CD14-positive monocyte (primary cell): Measurements from ENCODE around the gene TUT7. TPM values are rescaled to one million over a fixed set of nuclear protein-coding genes. Genes with fewer than 3 reads are reported as not detected.

Experiments
- DNase-seq, 3 donors: peaks; one replicate each; pipeline ENCODE4 v3.0.0-alpha.2; 2011 to 2022
- H2AFZ ChIP-seq: 2 replicates; pipeline ENCODE4 v1.6.0; 2012; ENCODE audit warnings: mild to moderate bottlenecking, low read depth, low read length, inconsistent platforms; ENCODE audit not compliant: insufficient read depth, poor library complexity, severe bottlenecking
- H3K27ac ChIP-seq, 2 donors: 1 replicate in 1 of 2; 2 replicates in 1 of 2; pipeline ENCODE4 v1.5.1; 2012 to 2013; ENCODE audit warnings: low read length in 2 of 2, control low read depth in 1 of 2, inconsistent platforms in 1 of 2, low read depth in 1 of 2, mild to moderate bottlenecking in 1 of 2
- H3K27me3 ChIP-seq, 2 donors: one replicate each; pipeline versions ENCODE4 v1.6.0 to v1.6.1; 2011 to 2013; ENCODE audit warnings: low read length in 2 of 2; ENCODE audit not compliant: control insufficient read depth in 2 of 2, insufficient read depth in 2 of 2
- H3K36me3 ChIP-seq, 2 donors: replicated peaks in 1 of 2; 1 replicate in 1 of 2; 2 replicates in 1 of 2; pipeline versions ENCODE4 v1.5.1 to v1.6.1; 2012 to 2013; ENCODE audit warnings: low read length in 2 of 2, control low read depth in 1 of 2, inconsistent platforms in 1 of 2, mild to moderate bottlenecking in 1 of 2; ENCODE audit not compliant: insufficient read depth in 2 of 2, control insufficient read depth in 1 of 2
- H3K4me1 ChIP-seq, 2 donors: 1 replicate in 1 of 2; 2 replicates in 1 of 2; pipeline versions ENCODE4 v1.5.1 to v1.6.1; 2012 to 2013; ENCODE audit warnings: low read length in 2 of 2, control low read depth in 1 of 2, inconsistent platforms in 1 of 2, mild to moderate bottlenecking in 1 of 2, moderate library complexity in 1 of 2; ENCODE audit not compliant: insufficient read depth in 2 of 2, control insufficient read depth in 1 of 2
- H3K4me2 ChIP-seq: replicated peaks from 2 replicates; pipeline ENCODE3; 2012; ENCODE audit warnings: low read length, moderate library complexity, mild to moderate bottlenecking; ENCODE audit not compliant: poor library complexity, severe bottlenecking; ENCODE audit errors: extremely low read depth
- H3K4me3 ChIP-seq, 3 experiments: fragments of 200-600 bp in 1 of 3; sonication (generic) in 1 of 3; replicated peaks in 1 of 3; 1 replicate in 2 of 3; 2 replicates in 1 of 3; pipeline ENCODE4 v1.5.1; 2011 to 2013; ENCODE audit warnings: low read length in 3 of 3, mild to moderate bottlenecking in 3 of 3, control low read depth in 2 of 3, low read depth in 2 of 3, inconsistent platforms in 1 of 3, moderate library complexity in 1 of 3
- H3K79me2 ChIP-seq: 2 replicates; pipeline ENCODE4 v1.6.0; 2012; ENCODE audit warnings: mild to moderate bottlenecking, control low read depth, inconsistent platforms, low read length, moderate library complexity; ENCODE audit not compliant: insufficient read depth
- H3K9ac ChIP-seq: 2 replicates; pipeline ENCODE4 v1.6.0; 2017; ENCODE audit warnings: low read length, mild to moderate bottlenecking; ENCODE audit not compliant: insufficient read depth, poor library complexity, severe bottlenecking
- H3K9me3 ChIP-seq, 2 donors: replicated peaks in 1 of 2; 1 replicate in 1 of 2; 2 replicates in 1 of 2; pipeline versions ENCODE4 v1.5.1 to v1.6.1; 2012 to 2013; ENCODE audit warnings: low read length in 2 of 2, control low read depth in 1 of 2; ENCODE audit not compliant: control insufficient read depth in 1 of 2, insufficient read depth in 1 of 2
- H4K20me1 ChIP-seq: 2 replicates; pipeline ENCODE4 v1.6.0; 2012; ENCODE audit warnings: mild to moderate bottlenecking, low read length, control low read depth, moderate library complexity; ENCODE audit not compliant: insufficient read depth
- H3K27ac Mint-ChIP-seq, 7 donors: one replicate each; pipeline ENCODE4 v1.8.0; 2020; ENCODE audit warnings: mild to moderate bottlenecking in 7 of 7, mixed read lengths in 7 of 7, moderate library complexity in 6 of 7, inconsistent platforms in 2 of 7
- H3K27me3 Mint-ChIP-seq, 3 donors: one replicate each; pipeline ENCODE4 v1.8.0; 2021 to 2022; ENCODE audit warnings: low read depth in 3 of 3, mild to moderate bottlenecking in 3 of 3, mixed read lengths in 3 of 3, moderate library complexity in 3 of 3, inconsistent platforms in 1 of 3
- H3K36me3 Mint-ChIP-seq, 2 donors: one replicate each; pipeline ENCODE4 v1.8.0; 2020; ENCODE audit warnings: mixed read lengths in 2 of 2, inconsistent platforms in 1 of 2, mild to moderate bottlenecking in 1 of 2
- H3K4me1 Mint-ChIP-seq: one replicate; pipeline ENCODE4 v1.8.0; 2020; ENCODE audit warnings: mild to moderate bottlenecking, mixed read lengths
- H3K4me3 Mint-ChIP-seq, 2 donors: one replicate each; pipeline ENCODE4 v1.8.0; 2020; ENCODE audit warnings: mild to moderate bottlenecking in 2 of 2, mixed read lengths in 2 of 2, moderate library complexity in 1 of 2
- H3K9me3 Mint-ChIP-seq, 7 donors: one replicate each; pipeline ENCODE4 v1.8.0; 2020 to 2022; ENCODE audit warnings: mixed read lengths in 7 of 7, mild to moderate bottlenecking in 6 of 7, moderate library complexity in 6 of 7, inconsistent platforms in 2 of 7
- CTCF ChIP-seq: fragments of 200-600 bp; IDR thresholded peaks from one replicate; pipeline ENCODE4 v1.8.0; 2022; ENCODE audit warnings: antibody characterized with exemption, mild to moderate bottlenecking
- WGBS: methylation state at CpG from one replicate; pipeline ENCODE4 v1.1.5; 2013; ENCODE audit warnings: missing lambda C conversion rate; ENCODE audit not compliant: insufficient coverage; 5-methylcytosine and 5-hydroxymethylcytosine counted together
- intact Hi-C, 2 donors: fragments of 100-400 bp; cut with micrococcal nuclease; formaldehyde crosslinking; loops; one replicate each; pipeline versions ENCODE4 v1.15.0 to v1.15.1; 2023
- polyA plus RNA-seq, 3 donors: library from polyadenylated mRNA; depleted of rRNA in 1 of 3; unstranded in 2 of 3; stranded (reverse) in 1 of 3; fragments of 300-500 nt in 2 of 3; fragments of >200 nt in 1 of 3; fragmentation: Illumina TruSeq in 2 of 3; gene quantifications; 1 replicate in 2 of 3; 2 replicates in 1 of 3; pipeline ENCODE4 v1.2.3, GENCODE V29; 2012 to 2021

Gene TUT7
- polyA plus RNA-seq, 3 donors = 14.2 to 51.6 (median 27.9) TPM

DNA sequence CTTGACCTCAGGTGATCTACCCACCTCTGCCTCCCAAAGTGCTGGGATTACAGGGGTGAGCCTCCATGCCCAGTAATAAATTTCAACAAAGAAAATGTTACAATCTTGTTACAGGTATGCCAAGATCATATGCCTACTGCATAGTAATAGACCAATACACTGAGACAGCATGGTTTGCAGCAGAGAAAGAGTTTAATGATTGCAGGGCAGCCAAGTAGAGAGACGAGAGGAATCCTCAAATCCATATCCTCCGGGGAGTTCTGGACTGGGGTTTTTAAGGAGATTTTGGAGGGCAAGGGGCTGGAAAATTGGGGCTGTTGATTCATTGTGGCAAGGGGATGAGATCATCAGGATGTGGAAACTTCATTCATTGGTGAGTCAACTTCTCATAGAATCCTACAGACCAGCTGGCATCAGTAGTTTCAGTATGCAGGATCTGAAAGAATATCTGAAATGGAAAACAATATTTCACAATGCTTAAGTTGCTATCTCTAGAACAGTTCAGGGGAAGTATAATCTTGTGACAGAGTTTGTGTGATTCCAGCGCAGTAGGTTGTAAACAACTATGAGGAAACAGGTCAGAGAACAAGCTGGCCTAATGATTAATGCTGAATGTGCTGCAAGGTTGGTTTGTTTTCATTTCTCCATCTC is 14.8 kb upstream of the TUT7 start:
- H3K27ac Mint-ChIP-seq = peak overlapping the region; percentile 90 to 97 (median 96)
- peaks cover 16 to 37% (median 30%) of the 10 kb centered on the region in 7 donors for H3K9me3 Mint-ChIP-seq
- no CpG with 5 or more reads among the region's 3 CpGs for WGBS
- no peaks in the 10 kb centered on the region for H3K36me3 ChIP-seq
- H3K4me3 Mint-ChIP-seq = peak overlapping the region in 1 of 2 donors; percentile 46
- no peaks in the 10 kb centered on the region for H4K20me1 ChIP-seq
- DNase-seq = peak; percentile 89 to 97 (median 97)
- no peaks in the 10 kb centered on the region for H3K79me2 ChIP-seq
- H3K9me3 ChIP-seq = peaks cover 15 to 25% of the 10 kb centered on the region in 2 donors
- H3K27ac ChIP-seq = peak overlapping the region; percentile 80 to 90
- H3K36me3 Mint-ChIP-seq = peaks cover 0 to 7% of the 10 kb centered on the region in 2 donors
- H3K4me2 ChIP-seq = peak overlapping the region; percentile 47
- H3K4me3 ChIP-seq = peak overlapping the region in 1 of 3 experiments; percentile 35
- peaks cover 21 to 26% of the 10 kb centered on the region in 2 donors for H3K4me1 ChIP-seq
- intact Hi-C loops = no loop called here
- no peak for TF ChIP-seq CTCF
- H3K27me3 ChIP-seq = no peaks in the 10 kb centered on the region
- H3K4me1 Mint-ChIP-seq = peaks cover 27% of the 10 kb centered on the region
- no peak overlapping the region for H2AFZ ChIP-seq
- H3K27me3 Mint-ChIP-seq = peaks cover 7 to 17% (median 11%) of the 10 kb centered on the region in 3 donors
- no peak overlapping the region for H3K9ac ChIP-seq

GRCh38 chr9:86361176-86361575 is 7.0 kb upstream of the TUT7 start:
- Histone ChIP-seq H3K4me2 (no peak overlapping the region), H3K79me2 (no peaks in the 10 kb centered on the region), H2AFZ (no peak overlapping the region), H3K27ac (no peak overlapping the region), H4K20me1 (no peaks in the 10 kb centered on the region), H3K9ac (no peak overlapping the region), H3K4me1 (peaks cover 27 to 29% of the 10 kb centered on the region in 2 donors), H3K27me3 (no peaks in the 10 kb centered on the region), H3K4me3 (no peak overlapping the region), H3K36me3 (no peaks in the 10 kb centered on the region), H3K9me3 (peaks cover 0 to under 1% of the 10 kb centered on the region in 2 donors)
- DNase-seq = no peak
- H3K4me3 Mint-ChIP-seq = no peak overlapping the region
- H3K4me1 Mint-ChIP-seq = peaks cover 27% of the 10 kb centered on the region
- WGBS = no CpG with 5 or more reads among the region's 3 CpGs
- peaks cover under 1 to 3% of the 10 kb centered on the region in 2 donors for H3K36me3 Mint-ChIP-seq
- H3K9me3 Mint-ChIP-seq = peaks cover under 1 to 4% (median 3%) of the 10 kb centered on the region in 7 donors
- intact Hi-C loops = no loop called here
- H3K27me3 Mint-ChIP-seq = peaks cover 1 to 3% (median 2%) of the 10 kb centered on the region in 3 donors
- no peak overlapping the region for H3K27ac Mint-ChIP-seq
- TF ChIP-seq CTCF = no peak
